Esophagus muscularis mucosa (tissue), 3 donors: ENCODE data around the gene FTO.

Experiments
- POLR2A ChIP-seq: fragments of 450-650 bp; IDR thresholded peaks from one replicate; pipeline ENCODE4 v1.6.1; 2017; ENCODE audit warnings: antibody characterized with exemption, moderate library complexity, mild to moderate bottlenecking, low read depth
- POLR2AphosphoS5 ChIP-seq, 2 donors: sonication (generic); formaldehyde crosslinking; IDR thresholded peaks; one replicate each; pipeline ENCODE4 v1.6.1; 2017; ENCODE audit warnings: antibody characterized with exemption in 2 of 2
- TF ChIP-seq, protein P1 (sequence below), 3 experiments: fragments of 200-600 bp in 2 of 3; fragments of 450-650 bp in 1 of 3; sonication (generic) in 2 of 3; IDR thresholded peaks; one replicate each; pipeline ENCODE4 v1.5.1; 2017 to 2019; ENCODE audit warnings: antibody characterized with exemption in 3 of 3, mild to moderate bottlenecking in 2 of 3, moderate library complexity in 1 of 3

DNA sequence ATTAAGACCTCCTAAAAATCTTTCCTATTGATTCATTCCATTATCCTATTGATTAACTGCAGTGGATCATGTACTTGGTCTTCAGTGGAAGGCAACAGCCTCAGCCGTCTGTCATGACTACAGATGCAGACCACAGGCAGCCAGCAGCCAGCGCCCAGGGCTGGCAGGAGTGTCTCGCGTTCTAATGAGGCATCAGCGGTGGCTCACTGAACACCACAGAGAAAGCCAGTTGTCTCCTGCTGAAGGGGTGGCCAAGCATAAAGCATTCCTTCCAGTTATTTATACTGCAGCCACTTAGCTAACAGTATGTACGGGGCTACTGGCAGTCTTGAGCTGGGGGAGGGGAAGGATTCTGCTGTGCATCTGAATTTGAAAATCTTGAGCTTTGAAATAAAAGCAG lies 368.3 kb downstream of the FTO start:
- TF ChIP-seq, protein P1, sequence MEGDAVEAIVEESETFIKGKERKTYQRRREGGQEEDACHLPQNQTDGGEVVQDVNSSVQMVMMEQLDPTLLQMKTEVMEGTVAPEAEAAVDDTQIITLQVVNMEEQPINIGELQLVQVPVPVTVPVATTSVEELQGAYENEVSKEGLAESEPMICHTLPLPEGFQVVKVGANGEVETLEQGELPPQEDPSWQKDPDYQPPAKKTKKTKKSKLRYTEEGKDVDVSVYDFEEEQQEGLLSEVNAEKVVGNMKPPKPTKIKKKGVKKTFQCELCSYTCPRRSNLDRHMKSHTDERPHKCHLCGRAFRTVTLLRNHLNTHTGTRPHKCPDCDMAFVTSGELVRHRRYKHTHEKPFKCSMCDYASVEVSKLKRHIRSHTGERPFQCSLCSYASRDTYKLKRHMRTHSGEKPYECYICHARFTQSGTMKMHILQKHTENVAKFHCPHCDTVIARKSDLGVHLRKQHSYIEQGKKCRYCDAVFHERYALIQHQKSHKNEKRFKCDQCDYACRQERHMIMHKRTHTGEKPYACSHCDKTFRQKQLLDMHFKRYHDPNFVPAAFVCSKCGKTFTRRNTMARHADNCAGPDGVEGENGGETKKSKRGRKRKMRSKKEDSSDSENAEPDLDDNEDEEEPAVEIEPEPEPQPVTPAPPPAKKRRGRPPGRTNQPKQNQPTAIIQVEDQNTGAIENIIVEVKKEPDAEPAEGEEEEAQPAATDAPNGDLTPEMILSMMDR (IDR thresholded peaks at IDR 0.05) = no peak
- TF ChIP-seq POLR2A = no peak
- no peak for TF ChIP-seq POLR2AphosphoS5 (IDR thresholded peaks at IDR 0.05)
